HG02938 (cell line): ENCODE measurements around the gene LRRK1.

Experiments
- ATAC-seq: cut with Tn5 transposase; IDR thresholded peaks from one replicate; pipeline ENCODE4 v1.9.1; 2021; ENCODE audit warnings: mild to moderate bottlenecking, moderate library complexity; ENCODE audit not compliant: unreplicated experiment

Gene LRRK1, protein sequence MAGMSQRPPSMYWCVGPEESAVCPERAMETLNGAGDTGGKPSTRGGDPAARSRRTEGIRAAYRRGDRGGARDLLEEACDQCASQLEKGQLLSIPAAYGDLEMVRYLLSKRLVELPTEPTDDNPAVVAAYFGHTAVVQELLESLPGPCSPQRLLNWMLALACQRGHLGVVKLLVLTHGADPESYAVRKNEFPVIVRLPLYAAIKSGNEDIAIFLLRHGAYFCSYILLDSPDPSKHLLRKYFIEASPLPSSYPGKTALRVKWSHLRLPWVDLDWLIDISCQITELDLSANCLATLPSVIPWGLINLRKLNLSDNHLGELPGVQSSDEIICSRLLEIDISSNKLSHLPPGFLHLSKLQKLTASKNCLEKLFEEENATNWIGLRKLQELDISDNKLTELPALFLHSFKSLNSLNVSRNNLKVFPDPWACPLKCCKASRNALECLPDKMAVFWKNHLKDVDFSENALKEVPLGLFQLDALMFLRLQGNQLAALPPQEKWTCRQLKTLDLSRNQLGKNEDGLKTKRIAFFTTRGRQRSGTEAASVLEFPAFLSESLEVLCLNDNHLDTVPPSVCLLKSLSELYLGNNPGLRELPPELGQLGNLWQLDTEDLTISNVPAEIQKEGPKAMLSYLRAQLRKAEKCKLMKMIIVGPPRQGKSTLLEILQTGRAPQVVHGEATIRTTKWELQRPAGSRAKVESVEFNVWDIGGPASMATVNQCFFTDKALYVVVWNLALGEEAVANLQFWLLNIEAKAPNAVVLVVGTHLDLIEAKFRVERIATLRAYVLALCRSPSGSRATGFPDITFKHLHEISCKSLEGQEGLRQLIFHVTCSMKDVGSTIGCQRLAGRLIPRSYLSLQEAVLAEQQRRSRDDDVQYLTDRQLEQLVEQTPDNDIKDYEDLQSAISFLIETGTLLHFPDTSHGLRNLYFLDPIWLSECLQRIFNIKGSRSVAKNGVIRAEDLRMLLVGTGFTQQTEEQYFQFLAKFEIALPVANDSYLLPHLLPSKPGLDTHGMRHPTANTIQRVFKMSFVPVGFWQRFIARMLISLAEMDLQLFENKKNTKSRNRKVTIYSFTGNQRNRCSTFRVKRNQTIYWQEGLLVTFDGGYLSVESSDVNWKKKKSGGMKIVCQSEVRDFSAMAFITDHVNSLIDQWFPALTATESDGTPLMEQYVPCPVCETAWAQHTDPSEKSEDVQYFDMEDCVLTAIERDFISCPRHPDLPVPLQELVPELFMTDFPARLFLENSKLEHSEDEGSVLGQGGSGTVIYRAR (N-terminal part only)

DNA sequence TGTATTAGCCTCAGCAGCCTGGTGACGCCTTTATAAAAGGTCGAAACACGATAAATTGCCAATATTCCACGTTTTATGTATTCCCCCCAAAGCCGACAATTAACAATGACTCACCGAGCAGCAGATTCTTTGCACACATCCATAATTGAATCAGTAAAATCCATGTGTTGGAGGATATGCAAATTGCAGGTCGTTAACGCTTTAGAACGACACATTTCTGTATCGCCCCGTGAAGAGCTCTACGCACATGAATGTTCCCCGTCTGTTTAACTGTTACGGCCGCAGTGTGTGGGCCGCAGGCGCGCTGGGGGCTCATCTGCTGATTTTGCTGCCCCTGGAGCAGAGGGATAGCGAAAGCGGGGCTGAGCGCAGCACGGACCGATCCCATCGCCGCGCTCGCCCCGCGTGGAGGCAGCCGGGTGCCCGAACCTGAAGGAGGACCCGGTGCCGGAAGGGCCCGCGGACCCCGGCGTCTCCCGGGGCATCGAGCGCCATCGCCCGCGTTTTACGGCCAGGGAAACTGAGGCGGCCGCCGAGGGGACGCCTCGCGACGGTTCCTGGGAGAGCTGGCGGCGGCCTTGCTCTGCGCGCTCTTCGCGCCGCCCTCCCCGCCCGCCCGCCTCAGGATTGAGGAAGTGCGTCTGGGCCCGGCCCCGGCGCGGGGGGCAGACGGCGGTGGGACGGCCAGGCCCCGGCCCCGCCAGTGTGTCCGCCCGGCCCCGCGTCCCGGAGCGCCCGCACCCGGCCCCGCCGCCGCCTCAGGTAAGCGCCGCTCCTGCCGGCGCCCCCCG, at the start of gene LRRK1:
Gene LRRK1 (plus strand): TSS at position 668 of the 791 bp plus-strand sequence. CDS start 5,276 bp downstream, outside the sequence.
- peak; percentile 19 for ATAC-seq

DNA sequence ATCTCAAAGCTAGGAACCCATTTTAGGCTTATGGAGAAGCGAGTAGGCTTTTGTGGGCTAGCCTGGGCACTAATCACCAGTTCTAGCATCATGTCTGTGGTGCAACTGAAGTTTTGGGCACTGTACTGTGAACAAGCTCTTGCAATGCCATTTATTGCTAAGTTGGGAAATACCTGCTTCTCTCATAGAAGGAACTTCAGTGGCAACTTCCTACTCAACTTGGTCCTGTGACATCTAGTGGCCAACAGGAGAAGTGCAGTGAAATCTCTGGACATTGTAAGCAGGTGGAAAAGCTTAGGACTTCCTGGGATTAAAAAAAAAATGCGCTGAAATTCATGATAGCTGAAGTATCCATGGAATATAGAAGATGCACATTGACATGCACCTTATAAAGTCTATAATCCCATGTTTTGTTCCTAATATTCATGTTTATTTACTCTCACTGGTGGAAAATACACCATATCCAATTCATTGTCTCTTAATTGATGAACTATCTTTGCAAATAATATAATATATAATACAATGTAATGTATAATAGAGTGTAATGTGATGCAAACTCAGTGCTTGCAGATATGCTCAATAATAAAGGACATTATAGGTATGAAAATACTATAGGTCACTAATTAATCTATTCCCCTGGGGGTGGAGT, 46.0 kb upstream of the LRRK1 start:
- ATAC-seq = no peak

DNA sequence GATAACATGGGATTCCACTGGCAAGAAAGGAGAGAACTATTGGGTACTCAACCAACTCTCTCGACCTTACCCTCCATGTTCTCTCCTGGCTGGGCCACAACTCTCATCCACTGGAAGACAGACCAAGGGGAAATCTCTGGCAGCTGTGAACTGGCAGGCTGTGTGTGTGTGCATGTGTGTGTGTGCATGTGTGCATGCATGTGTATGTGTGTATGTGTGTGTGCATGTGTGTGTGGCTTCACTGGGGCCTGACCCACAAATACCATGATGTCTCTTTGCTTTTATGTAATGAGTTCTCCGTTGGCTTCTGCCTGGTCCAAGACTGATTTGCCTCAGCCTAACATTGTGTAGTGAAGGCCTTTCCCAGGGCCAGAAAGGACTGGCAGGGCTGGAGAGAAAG, 43.7 kb upstream of the LRRK1 start:
- ATAC-seq = no peak

DNA sequence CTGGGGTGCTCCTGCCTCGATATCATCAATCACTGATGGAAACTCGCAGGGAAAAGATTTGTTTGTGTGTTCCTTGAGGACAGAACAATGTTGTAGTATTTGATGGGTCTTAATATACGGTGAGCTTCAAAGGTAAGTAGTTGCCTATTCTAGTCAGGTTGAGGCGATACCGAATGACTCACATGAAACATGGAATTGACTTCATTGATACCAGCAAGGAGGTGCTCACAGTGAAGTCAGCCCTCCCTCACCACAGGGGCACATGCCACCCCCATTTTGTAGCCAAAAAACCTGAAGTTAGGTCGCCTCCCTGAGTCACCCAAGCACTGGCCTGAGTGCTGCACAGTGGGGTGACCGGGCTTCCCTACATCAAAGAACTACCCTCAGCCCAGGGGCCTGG, 43.2 kb upstream of the LRRK1 start:
- ATAC-seq = no peak

DNA sequence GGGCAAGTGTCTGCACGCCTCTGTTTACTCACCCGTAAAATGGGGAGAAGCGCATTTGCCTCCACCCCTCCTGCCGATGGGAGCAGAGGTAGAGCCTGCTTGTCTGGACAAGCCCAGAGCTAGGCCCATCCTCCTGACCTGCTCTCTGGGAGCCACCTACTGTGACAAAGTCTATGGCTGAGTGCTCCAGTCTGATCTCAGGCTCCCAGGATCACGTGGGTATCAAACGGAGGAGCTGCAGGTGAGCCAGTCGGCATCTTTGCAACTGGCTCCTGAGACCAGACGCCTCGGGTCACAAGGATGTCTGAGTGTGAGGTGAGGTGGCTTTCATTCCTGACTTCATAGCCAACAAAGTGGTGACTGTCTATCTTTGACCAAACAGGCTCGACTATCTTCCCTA, 41.6 kb upstream of the LRRK1 start:
- no peak for ATAC-seq

DNA sequence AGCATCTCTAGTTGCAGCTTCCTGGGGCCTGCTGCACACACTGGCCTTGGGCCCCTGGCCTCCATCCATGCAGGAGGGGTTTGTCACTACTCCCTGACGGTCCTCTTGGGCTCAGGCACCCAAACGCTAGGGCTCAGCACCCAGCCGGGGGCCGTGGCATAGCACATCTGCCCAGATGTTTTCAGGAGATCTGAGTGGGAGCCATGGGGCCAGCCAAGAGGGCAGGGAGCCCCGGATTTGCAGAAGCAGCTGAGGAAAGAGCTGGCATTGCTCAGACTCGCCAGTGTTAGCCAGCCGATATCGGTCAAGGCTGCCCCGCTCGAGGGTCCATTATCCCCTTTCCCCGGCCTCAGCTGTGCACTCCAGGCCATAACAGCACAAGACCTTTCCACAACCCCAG, 41.0 kb upstream of the LRRK1 start:
- no peak for ATAC-seq

DNA sequence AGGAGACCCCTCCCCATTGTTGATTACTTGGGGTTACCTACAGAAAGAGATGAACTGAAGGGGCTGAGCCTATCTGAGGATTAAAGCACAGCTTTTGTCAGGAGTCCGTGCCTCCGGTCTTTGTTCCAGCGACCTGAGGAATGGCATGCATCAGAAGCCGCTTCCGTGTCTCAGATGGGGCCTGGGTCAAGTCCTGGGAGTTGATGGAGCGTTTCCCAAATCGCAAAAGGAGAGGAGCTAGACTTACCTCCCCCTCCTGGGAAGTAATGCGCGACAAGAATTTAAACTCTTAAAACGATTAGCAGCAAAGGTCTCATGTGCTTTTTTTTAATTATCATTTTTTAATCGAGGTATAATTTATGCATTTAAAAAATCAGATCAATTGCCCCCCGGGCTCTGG, 40.5 kb upstream of the LRRK1 start:
- ATAC-seq = no peak

DNA sequence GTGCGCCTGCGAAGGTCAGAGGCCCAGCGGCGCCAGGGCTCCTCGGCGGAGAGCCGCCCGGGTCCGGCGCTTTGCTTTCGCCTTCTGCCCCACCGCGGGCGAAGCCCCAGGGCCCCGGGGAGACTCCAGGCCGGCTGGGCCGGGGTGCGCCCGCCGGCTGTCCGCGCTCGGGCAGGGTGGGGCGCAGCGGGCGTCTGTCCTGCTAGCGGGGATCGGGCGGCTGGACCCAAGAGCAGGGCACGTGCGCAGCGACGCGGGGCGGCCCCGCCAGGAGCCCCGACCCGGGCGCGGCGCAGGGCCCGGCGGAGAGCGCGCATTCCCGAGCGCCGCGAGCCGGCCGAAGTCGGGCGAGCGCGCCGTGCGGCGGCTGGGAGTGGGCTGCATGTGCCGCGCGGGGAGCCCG, 40.1 kb upstream of the LRRK1 start:
- no peak for ATAC-seq

DNA sequence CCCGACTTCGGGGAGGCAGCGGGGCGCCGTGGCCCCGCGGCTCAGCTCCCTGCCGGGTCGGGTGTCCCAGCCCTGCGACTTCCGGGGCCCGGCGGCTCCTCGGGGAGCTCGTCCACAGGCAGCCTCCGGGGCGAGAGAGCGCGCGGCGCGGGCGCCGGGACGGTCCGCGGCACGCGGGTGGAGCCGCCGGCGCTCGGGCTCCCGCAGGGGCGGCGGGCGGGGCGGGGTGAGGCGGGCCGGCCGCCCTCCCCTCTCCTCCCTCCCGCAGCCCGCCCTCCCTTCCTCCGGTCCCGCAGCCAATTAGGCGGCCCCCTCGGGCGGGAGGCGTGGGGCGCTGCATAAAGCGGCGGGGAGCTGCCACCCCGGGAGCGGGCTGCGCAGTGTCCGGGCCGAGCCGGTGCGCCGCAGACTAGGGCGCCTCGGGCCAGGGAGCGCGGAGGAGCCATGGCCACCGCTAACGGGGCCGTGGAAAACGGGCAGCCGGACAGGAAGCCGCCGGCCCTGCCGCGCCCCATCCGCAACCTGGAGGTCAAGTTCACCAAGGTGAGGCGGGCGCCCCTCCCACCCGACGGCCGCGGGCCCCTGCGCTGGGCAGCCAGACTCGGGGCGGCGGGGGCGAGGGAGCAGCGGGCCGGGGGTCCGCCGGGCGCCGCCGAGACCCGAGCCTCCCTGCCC, 39.6 kb upstream of the LRRK1 start, which contains the start of gene ALDH1A3:
Gene ALDH1A3 (plus strand): TSS at position 368 of the 675 bp plus-strand sequence. CDS start 77 bp downstream, at position 445.
- no peak for ATAC-seq

DNA sequence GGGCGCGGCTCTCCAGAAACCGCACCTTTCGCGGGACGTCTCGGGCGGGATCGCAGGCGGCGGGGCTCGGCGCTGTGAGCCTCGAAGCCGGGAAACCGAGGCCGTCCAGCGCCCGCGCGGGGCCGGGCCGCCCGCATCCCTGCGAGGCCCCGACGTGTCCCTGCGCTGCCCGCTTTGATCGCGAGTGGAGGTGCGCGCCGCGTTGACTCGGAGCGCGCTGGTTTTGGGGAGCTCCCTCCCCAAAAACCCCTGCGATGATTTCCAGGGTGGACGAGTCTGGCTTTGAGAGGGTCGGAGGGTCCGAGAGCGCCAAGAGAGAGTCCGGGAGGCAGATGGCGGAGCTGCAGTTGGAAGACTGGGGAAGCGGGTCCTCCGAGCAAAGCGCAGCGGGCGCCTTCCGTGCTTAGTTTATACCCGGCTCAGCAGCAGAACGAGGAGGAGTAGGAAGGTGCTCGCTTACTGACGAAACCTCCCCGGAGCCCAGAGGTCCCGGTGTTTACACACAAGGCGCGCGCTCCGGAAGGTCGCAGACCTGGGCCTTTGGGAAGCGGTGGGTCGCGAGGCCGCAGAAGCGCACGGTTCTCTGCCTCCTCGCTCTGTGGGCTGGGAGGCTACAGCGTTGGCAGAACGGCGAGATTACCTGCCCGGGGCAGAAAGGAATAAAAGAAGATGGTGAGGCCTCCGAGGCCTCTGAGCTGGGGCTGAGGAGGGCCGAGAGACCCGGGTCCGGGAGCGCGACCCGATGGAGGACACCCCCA, 38.8 kb upstream of the LRRK1 start:
- ATAC-seq = no peak

DNA sequence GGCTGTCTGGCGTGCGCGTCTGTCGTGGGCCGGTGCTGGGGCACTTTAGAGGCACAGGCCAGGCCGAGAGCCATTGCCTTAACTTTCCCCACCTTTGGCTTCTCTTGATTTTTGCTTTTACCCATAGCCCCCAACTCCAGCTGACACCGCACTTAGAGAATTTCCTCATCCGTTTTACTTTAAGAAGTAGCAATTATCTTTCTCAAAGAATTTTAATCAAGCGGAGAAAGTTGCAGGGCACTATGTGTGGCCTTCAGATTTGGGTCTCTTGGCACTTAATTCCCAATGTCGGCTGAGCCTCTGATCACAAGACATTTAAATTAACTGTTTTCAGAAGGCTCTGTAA, 38.3 kb upstream of the LRRK1 start:
- ATAC-seq = no peak

DNA sequence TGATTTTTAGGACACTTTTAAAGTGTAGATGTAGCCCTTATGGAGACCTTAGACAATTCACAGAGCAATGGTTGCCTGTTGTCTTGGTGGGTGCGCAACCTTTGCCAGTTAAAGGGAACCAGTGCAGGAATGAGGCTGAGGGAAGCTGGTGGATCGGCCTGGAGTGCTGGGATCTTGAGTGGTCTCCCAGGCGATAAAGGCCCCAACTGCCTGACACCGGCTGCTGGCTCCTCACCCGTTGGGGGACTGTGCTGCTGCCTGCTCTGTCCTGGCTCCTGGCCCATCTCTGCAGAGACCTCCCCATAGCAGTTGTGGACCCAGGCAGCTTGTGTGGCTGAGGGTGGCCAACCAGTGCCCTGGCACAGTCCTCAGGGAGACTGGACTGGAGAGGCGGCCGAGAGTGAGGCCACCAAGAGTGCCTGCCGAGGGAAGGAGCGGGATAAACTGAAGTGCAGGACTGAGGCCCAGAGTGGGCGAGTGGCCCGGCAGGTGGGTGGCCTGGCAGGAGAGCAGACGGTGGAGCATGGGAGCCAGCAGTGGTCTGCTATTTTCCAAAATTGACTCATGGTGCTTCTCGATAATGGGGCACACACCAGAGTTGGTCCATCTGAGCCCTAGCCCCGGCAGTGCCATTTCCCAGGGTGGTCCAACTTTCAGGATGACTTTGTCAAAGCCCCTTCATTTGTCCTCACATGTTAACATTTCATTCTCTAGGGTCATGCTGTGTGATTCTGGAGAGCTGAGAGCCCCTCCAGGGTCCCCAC, 37.4 kb upstream of the LRRK1 start:
- ATAC-seq = no peak

DNA sequence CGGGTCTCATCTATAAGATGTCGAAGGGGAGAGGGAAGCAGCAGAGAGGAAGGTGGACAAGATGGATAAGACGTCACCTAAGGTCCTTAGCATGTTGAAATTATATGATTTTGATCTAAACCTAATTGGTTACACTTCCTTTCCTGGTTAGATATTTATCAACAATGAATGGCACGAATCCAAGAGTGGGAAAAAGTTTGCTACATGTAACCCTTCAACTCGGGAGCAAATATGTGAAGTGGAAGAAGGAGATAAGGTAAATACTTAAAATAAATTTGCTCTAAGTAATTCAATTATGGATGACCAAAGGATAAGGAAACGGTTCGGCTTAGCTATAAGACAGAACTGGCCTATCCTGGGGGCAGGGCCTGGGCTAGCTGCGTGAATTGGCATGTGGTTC, 34.0 kb upstream of the LRRK1 start:
- ATAC-seq = no peak

DNA sequence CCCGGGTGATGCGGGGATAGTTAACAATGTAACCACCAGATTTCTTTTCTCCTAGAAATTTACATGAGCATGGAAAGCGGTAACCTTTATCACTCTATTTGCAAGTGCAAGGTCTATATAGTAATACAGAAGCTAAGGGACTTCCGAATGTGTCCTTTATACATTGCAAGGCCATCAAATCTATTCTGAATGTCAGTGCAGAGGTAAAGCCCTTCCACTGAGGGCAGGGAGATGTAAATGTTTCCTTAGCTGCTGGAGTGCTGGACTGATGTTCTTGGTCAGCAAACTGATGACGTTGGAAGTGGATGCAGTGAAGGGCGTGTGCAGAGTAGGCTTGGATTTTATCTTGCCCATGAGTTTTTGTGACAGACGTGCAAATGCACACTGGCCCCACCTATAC, 33.3 kb upstream of the LRRK1 start:
- no peak for ATAC-seq

DNA sequence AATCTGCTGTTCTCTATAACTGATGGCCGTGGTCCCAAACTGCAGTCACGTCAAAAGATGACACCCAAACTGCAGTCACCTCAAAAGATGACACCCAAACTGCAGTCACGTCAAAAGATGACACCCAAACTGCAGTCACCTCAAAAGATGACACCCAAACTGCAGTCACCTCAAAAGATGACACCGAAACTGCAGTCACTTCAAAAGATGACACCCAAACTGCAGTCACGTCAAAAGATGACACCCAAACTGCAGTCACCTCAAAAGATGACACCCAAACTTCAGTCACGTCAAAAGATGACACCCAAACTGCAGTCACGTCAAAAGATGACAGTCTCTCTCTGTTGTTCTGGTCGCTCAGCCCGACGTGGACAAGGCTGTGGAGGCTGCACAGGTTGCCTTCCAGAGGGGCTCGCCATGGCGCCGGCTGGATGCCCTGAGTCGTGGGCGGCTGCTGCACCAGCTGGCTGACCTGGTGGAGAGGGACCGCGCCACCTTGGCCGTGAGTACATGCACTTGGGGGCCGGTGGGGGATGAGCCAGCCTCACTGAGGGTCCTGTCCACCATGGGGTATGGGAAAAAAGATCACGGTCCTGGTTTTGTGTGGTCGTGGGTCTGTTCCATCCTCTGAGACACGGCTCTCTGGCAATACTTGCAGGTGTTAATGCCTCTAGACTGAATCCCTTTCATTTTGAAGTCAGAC, 31.8 kb upstream of the LRRK1 start:
- ATAC-seq = no peak

DNA sequence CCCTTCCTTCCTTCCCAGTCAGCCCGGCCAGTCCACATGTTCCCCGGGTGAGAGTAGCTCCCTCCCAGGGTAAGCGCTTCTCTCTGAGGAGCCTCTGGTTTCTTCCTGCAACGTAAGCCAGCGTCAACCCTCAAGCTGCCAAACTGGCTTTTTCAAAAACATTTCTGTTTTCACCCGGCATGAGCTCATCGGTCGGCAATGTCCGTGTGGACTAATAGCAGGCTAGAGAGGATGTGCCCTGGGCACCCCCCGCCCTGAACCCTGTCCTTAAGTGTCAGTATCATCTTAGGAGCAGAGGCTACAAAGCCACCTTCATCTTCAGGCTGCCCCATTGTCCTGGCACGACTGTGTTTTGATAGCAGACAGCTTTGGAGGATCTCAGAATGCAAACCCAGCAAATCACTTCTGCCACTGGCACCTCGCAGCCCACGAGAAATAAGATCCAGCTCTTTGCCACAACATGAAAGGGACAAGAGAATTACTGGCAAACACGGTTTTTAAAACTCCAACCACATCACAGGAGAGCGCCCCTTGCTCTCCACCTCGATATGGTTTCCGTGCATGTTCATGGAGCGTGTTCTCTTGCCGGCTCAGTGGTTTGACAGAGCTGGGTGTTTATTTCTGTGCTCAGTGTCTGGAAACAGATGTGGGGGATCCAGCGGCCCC, 29.6 kb upstream of the LRRK1 start:
- ATAC-seq = no peak
